GM18861 (cell line): ENCODE data around the gene KIF4A.
"Not testable (repeated sequence)": the region's sequence is repeated elsewhere in the genome, so short reads cannot be mapped to it uniquely, and the experiment has no call there.

Experiments used
- ATAC-seq: cut with Tn5 transposase; IDR thresholded peaks from one replicate; pipeline ENCODE4 v1.9.1; 2021; ENCODE audit not compliant: unreplicated experiment

KIF4A gene, protein sequence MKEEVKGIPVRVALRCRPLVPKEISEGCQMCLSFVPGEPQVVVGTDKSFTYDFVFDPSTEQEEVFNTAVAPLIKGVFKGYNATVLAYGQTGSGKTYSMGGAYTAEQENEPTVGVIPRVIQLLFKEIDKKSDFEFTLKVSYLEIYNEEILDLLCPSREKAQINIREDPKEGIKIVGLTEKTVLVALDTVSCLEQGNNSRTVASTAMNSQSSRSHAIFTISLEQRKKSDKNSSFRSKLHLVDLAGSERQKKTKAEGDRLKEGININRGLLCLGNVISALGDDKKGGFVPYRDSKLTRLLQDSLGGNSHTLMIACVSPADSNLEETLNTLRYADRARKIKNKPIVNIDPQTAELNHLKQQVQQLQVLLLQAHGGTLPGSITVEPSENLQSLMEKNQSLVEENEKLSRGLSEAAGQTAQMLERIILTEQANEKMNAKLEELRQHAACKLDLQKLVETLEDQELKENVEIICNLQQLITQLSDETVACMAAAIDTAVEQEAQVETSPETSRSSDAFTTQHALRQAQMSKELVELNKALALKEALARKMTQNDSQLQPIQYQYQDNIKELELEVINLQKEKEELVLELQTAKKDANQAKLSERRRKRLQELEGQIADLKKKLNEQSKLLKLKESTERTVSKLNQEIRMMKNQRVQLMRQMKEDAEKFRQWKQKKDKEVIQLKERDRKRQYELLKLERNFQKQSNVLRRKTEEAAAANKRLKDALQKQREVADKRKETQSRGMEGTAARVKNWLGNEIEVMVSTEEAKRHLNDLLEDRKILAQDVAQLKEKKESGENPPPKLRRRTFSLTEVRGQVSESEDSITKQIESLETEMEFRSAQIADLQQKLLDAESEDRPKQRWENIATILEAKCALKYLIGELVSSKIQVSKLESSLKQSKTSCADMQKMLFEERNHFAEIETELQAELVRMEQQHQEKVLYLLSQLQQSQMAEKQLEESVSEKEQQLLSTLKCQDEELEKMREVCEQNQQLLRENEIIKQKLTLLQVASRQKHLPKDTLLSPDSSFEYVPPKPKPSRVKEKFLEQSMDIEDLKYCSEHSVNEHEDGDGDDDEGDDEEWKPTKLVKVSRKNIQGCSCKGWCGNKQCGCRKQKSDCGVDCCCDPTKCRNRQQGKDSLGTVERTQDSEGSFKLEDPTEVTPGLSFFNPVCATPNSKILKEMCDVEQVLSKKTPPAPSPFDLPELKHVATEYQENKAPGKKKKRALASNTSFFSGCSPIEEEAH

DNA sequence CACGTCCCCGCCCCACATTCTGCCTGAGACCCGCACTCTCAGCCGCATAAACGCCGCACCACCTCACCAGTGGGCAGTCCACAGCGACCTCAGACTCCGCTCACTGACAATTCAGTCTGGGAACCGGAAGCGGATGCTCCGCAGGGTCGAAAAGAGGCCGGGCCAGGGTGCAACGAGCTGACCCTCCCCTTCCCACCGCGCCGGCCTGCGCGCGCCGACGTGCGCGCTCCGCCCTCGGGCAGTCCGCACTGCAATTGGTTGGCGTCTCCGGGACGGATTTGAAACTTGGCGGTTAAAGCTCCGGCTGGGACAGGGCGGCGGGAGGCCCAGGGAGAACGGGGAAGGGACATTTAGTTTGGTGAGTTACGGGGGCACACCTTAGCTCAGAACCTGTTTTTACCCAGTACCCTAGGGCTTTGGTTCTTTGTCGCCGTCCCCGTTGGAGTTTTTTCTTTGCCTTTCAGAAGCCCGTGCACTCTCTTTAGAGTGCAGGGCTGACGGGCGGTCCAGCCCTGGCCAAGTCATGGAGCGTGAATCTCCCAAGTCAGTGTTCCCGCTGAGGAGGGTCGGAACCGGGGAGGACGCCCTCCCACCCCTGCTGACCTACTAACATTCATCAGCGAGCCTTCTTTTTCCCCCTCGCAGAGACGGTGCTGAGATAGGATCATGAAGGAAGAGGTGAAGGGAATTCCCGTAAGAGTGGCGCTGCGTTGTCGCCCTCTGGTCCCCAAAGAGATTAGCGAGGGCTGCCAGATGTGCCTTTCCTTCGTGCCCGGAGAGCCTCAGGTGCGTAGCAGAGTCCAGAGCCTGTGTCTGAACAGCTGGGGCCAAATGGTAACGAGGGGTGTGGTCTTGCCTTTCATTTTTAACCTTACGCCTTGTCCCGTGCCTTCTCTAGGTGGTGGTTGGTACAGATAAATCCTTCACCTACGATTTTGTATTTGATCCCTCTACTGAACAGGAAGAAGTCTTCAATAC, at the start of gene KIF4A, which contains the start of gene PDZD11:
Gene KIF4A, plus strand, starts transcription at position 312 of the 978 bp plus-strand sequence. Its CDS starts 355 bp downstream, at position 667.
Gene PDZD11, minus strand, starts transcription at position 135 of the 978 bp plus-strand sequence. CDS start 586 bp downstream, outside the sequence.
- peak; percentile 92 for ATAC-seq

DNA sequence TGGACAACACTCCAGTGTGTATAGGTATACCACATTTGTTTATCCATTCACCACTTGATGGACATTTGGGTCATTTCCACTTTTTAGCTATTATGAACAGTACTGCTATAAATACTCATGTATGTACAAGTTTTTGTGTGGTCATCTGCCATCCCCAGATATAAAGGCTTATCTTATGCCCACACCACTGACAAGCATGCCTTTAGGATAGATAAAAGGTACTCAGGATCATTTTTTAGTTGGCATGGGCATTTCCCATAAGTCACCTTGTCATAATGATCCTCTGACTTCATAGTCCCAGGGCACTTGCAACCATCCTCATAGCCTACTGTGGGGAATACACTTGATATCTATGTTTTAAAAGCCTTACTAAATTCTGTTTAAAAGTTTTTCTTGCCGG, 49.2 kb upstream of the KIF4A start:
- ATAC-seq, result no peak

DNA sequence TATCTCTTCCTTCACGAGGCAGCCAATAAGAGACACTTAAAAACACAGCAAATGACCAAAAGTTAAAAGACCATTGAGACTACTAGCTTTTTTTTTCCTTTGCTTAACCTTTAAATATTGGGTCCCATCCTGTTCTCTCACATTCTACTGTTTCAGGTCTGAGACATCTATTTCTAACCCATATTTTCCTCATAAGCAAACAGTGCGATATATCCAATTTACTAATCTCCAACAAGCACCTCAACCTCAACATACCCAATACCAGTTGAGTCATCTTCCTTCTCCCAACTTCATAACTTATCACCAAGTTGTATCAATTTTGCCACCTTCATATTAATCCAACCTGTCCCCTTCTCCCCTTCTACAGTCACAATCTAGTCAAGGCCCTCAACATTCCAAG, 48.4 kb upstream of the KIF4A start:
- ATAC-seq, result no peak

DNA sequence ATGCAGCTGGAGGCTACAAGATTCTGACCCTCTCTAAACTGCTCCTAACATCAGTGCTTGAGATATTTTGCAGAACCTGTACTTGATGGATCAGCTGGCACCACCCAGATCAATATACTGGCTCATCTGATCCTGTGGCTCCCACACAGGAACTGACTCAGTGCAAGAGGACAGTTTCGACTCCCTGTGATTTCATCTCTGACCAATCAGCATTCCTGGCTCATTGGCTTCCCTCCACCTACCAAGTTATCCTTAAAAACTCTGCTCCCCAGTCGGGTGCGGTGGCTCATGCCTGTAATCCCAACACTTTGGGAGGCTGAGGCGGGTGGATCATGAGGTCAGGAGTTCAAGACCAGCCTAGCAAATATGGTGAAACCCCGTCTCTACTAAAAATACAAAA, 46.3 kb upstream of the KIF4A start:
- not testable (repeated sequence) for ATAC-seq

DNA sequence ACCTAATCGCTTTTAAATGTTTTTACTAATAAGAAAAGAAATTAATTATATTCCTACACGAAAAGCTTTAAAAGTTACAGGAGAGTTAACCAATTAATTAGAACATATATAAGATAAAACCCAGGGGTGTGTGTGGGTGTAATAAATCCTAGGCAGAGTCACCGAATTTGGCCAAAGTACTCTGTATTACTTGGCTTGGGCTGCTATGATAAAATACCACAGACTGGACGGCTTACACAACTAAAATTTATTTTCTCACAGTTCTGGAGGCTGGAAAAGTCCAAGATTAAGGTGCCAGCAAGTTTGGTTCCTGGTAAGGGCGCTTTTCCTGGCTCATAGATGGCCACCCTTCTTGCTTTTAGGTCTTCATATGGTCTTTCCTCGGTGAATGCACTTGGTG, 45.0 kb upstream of the KIF4A start:
- no peak for ATAC-seq

DNA sequence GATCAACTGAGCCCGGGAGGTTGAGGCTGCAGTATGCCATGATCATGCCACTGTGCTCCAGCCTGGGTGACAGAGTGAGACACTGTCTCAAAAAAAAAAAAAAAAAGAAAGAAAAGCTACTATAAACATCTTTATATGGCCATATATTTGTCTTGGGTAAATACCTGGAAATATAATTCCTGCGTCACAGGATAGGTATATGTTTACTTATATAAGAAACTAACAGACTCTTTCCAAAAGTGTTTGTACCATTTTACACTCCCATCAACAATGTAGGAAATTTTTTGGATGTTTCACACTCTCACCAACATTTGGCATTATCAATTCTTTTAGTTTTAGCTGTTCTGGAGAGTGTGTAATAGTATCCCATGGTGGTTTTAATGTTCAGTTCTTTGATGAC, 42.7 kb upstream of the KIF4A start:
- ATAC-seq, result no peak

DNA sequence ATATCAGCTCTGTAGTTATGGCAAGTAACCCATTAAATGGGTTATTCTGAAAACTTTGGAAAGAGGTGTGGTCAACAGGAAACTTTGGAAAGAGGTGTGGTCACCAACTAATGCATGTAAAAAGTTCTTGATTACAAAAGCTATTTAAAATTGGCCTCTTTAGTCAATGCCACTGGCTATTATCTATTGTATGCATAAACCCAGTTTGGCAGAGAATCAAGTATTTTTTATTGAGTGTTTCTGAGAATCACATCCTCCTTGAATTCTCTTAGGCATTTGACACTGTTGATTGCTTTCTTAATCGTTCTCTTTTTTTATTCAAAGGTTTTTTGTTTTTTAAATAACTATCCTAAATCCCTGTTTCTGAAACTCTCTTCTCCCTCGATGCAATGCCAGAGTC, 37.4 kb upstream of the KIF4A start:
- ATAC-seq, result no peak

DNA sequence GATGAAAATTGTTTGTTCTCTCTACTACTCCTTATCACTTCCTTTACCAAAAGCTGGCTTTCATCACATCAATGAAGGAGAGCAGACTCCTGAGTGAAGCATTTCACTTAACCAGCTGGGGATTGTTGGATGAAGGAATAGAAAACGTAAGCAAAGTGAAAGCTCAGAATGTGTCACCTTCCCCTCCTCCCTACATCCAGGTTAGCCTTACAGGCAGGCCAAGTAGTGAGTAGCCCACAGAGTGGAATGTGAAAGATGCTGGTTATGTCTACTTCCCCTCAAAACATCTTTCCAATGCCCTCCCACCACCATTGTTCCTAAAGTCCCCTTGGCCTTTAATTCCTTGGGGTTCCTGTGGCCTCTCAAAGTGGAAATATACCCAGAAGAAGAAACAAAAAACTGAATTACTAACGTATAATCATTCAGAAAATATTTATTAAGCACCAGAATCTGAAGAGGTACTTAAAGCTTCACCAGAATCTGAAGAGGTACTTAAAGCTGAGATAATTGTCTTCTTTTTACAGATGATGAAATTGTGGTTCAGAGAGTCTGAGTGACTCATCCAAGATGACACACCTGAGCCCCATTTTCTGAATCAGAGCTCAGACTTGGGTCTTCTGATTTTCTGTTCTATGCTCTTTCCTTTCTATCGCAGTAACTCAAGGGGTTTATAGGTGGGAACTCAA, 36.4 kb upstream of the KIF4A start:
- ATAC-seq, result no peak

DNA sequence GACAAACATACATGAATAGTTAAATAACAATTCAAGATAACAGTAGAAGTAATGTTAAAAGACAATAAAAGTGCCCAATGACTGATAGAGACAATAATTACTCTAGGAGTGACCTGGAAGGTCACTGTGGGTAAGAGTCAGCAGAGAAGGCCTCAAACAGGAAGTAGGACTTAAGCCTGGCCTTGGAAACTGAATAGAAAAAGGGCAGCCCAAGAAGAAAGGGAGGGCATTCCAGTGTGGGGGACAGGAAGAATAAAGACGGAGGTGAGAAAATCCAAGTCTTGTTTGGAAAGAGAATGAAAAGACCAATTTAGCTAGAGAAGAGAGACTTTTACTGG, 35.9 kb upstream of the KIF4A start:
- ATAC-seq, result no peak

DNA sequence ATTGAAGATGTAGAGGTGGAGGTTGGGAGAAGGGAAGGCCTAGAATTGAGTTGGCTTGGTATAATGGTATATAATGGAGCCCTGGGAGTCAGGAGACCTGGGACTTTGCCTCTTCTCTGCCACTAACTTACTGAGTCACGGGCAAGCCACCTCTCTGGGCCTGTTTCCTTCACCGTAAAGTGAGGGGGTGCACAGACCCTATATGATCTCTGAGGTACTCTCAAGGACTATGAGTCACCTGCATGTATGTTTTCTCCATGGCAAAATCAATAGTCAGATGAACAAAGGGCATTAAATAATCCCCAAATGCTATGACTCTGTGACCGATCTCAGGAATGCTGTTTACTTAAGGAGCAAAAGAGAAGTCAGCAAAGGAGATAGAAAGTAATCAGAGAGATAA, 35.0 kb upstream of the KIF4A start:
- ATAC-seq, result no peak

DNA sequence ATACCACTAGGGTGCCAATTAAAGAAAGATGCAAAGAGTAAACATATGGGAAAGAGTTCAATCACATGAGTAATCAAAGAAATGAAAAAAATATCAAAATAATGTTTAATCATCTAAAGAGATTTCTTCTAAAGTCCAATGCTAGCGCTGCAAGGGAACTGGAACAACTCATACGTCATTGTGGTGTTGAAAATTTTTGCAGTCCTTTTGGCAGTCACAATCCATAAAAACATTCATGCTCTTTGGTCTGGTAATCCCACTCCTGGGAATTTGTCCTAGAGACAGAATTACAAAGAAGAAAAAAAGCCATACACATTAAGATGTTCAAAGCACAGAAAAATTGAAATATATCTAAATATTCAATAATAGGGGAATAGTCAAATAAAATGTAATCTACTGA, 34.5 kb upstream of the KIF4A start:
- no peak for ATAC-seq

DNA sequence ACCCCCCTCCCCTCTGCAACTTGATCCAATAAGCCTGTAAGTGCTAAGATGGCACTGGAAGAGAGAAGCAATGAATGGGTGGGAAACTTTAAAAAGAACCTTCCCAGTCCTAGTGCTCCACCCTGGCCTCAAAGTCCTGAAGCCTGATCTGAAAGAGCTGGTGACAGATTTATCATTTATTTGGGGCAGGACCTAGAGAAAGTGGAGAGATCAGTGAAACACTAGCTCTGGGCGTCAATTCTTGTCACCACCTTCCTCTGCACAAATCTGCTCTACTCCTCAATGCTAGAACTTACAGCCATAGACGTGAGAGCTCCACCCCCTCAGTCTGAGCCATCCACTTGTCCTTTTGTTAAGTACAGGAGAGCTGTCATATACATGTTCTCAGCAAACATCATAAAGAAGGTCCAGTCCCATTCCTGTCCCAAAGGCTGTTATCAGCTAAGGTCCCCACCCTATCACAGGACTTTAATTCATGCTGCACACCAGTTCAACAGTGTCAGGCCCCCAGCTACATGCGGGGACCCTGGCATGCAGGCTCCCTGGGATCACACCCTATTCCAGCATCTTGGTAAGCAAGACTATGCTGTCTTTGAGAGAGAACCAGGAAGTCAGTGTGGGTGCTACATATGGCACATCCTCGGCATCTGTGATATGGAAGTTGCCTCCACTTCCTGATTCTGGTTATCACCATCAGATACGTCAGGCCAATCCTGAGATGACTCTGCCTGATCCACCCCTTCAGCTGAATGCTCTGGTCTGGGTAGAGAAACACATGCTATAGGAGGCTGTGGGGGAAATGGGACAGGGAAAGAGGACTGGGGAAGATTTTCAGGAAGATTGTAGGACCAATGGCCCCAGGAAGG, 32.2 kb upstream of the KIF4A start:
- ATAC-seq, result no peak

DNA sequence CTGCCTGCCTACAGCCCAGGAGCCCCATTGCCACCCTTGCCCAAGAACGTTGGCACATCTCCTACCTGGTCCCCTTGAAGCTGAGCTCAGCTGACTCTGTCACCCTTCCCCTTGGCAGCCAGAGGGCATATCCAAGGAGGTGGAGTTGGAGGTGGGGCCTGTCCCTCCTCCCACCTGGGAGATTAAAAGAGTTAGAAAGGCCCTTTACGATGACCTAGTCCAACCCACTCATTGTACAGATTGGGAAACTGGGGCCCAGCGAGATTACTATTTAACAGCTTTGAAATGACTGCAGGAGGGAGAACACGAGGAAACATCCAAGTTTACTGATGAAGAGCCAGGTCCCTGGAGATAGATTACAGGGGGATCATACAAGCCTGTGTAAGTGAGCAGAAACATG, 29.8 kb upstream of the KIF4A start, which contains the start of gene P2RY4:
Gene P2RY4, minus strand, starts transcription at position 101 of the 400 bp plus-strand sequence. CDS start 580 bp downstream, outside the sequence.
- no peak for ATAC-seq

DNA sequence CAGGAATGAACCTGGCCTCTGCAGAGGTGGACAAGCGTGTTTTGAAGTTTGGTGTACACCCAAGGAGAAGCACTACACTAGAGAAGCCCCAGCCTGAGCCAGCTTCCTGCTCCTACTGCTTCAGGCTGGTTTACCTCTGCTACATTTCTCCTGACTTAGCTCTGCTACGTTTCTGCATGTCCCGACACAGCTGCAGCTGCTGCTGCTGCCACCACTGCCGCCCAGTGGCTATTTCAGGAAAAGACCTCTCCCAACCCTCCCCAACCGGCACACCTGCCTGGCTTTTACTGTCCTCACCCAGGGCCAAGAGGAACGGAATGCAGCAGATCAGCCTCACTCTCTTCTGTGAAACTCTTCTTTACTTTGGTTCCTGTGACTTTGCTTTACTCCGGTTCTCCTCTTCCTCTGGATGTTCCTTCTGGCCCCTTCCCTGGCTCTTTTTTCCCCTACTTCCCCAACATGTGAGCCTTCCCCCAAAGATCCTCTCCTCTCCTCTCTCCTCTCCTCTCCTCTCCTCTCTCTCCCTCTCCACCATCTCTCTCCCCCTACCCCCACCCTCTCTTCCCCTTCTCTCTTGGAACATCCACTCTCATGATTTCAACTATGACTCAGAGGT, 26.8 kb upstream of the KIF4A start:
- ATAC-seq, result no peak

DNA sequence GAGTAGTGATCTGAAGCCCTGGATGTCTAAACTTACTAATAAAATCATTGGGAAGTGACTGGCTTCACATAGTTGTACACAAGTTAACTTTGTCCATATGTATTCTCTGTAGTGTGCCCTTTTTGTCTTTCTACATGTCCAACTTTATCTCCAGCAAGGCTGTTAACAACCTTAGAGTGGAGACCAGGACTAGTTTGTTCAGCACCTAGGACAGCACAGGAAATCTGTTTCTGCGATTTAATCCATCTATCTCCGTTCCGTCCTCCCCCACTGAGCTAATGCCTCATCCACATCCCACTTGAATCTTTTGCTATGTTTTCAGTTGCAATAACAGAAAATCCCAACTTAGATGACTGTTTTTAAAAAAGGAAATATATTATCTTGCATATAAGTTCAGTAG, 25.1 kb upstream of the KIF4A start:
- no peak for ATAC-seq

DNA sequence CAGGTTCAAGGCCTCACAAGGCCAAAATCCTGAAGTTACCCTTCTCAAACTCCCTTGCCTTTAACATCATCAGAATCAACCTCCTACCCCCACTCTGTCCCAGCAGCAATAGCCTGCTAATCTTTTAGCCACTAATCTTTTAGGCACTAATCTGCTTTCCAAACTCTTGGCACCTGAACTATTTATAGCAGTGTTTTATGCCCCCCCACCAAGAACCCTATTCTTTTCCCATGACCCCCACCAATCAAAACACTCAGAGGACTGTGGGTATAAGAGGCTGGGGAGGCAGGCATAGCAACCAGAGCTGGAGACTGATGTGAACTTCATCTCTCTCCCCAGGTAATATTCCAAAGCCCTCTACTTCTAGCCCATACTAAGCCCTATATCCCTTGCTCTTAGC, 21.9 kb upstream of the KIF4A start, which contains the start of gene ARR3:
Gene ARR3, plus strand, starts transcription at position 301 of the 400 bp plus-strand sequence. CDS start 1,052 bp downstream, outside the sequence.
- ATAC-seq, result no peak

DNA sequence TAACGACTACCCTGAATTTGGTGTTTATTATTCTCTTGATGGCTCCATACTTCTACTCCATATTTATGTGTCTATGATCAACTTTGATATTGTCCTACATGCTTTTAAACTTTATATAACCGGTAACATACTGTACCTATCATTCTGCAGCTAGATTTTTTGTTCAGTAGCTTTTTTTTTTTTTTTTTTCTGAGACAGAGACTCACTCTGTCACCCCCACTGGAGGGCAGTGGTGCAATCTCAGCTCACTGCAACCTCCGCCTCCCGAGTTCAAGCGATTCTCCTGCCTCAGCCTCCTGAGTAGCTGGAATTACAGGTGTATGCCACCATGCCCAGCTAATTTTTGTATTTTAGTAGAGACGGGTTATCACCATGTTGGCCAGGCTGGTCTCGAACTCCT, 15.9 kb upstream of the KIF4A start:
- not testable (repeated sequence) for ATAC-seq

DNA sequence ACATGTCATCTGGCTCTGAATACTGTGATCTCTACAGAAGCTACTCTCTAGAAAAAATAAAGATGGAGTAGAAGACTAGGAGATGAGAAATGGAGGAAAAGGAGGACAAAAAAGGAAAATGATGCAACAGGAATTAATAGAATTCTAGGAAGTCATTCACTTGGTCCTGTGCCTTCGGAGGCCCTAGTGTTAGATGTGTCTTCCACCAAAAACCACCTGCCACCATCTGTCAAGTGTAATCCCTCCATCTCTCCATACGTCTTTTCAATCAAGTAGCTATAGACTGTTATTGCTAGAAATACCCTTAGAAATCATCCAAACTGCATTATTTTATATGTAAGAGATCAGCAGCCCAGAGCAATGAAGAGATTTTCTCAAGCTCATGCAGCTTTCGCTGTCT, 10.8 kb upstream of the KIF4A start:
- no peak for ATAC-seq
